ENCODE results near the gene MAP3K5.

MAP3K5 gene

GRCh38 chr6:136736281-136736960 is 55.9 kb downstream of the MAP3K5 start:
- DNase-seq (ENCODE audit: low spot score in 2 of 2) (no peak), ATAC-seq (replicated peaks; ENCODE audit: extremely low read depth, poor library complexity, severe bottlenecking) (no peak)
- no peaks in the 10 kb centered on the region for H3K27me3 Mint-ChIP-seq
- no peaks in the 10 kb centered on the region for H3K9me3 Mint-ChIP-seq
- H3K4me1 Mint-ChIP-seq: peaks cover 47% of the 10 kb centered on the region
- H3K27ac Mint-ChIP-seq (ENCODE audit: low read depth): no peak overlapping the region
- peaks cover 6% of the 10 kb centered on the region for H3K36me3 Mint-ChIP-seq (ENCODE audit: insufficient read depth)
- H3K4me3 Mint-ChIP-seq: no peak overlapping the region

DNA sequence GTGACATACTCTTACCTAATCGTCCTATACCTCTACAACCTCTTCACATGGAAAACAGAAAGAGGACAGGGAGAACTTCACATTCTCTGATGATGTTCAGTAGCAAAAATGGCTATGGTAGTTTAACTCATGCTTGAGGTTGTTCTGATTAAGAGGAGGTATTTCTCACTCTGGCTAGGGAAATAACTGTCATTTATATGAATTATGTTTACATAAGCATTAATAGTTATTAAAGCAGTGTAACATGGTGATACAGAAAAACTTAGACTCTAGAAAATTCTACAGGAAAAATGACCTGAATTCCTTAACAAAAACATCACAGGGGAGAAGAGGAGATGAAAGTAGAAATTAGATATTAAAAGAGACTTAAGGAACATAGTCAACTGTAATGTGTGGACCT is 57.3 kb downstream of the MAP3K5 start:
- peaks cover 47% of the 10 kb centered on the region for H3K4me1 Mint-ChIP-seq
- ATAC-seq (replicated peaks; ENCODE audit: extremely low read depth, poor library complexity, severe bottlenecking) (no peak), DNase-seq (ENCODE audit: low spot score in 2 of 2) (no peak)
- peaks cover 4% of the 10 kb centered on the region for H3K36me3 Mint-ChIP-seq (ENCODE audit: insufficient read depth)
- no peaks in the 10 kb centered on the region for H3K9me3 Mint-ChIP-seq
- H3K4me3 Mint-ChIP-seq: no peak overlapping the region
- H3K27ac Mint-ChIP-seq (ENCODE audit: low read depth): no peak overlapping the region
- no peaks in the 10 kb centered on the region for H3K27me3 Mint-ChIP-seq

GRCh38 chr6:136732889-136733288 is 59.4 kb downstream of the MAP3K5 start:
- Mint-ChIP-seq H3K4me1 (peaks cover 44% of the 10 kb centered on the region), H3K36me3 (ENCODE audit: insufficient read depth) (peaks cover 2% of the 10 kb centered on the region), H3K27me3 (no peaks in the 10 kb centered on the region), H3K4me3 (no peak overlapping the region), H3K27ac (ENCODE audit: low read depth) (no peak overlapping the region), H3K9me3 (no peaks in the 10 kb centered on the region)
- DNase-seq (ENCODE audit: low spot score in 2 of 2) (no peak), ATAC-seq (replicated peaks; ENCODE audit: extremely low read depth, poor library complexity, severe bottlenecking) (no peak)

GRCh38 chr6:136729832-136730231 is 62.4 kb downstream of the MAP3K5 start:
- no peak overlapping the region for H3K27ac Mint-ChIP-seq (ENCODE audit: low read depth)
- no peak for DNase-seq (ENCODE audit: low spot score in 2 of 2)
- H3K9me3 Mint-ChIP-seq: no peaks in the 10 kb centered on the region

DNA sequence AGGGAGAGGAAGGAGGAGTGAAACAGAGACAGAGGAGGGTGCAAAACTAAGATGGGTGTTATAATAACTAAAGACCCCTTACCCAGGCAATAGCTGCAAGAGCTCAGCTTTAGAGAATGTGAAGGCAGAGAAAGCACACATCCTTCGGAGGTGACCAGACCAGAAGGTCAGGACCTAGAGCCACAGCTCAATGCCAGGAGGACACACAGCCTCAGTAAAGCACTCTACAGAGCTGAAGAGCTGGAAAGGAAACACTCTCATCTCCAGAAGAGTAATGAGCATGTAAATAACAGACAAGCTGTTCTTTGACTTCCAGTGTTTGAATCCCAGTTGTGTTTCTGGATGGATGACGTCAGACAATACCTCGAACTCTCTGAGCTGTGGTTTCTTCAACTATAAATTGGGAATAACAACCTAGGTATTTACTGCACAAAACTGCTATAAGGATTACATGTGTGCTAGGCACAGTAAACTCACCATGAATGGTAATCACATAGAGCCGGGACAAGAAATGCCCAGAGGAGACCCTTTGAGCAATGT is 63.2 kb downstream of the MAP3K5 start:
- Mint-ChIP-seq H3K36me3 (ENCODE audit: insufficient read depth) (no peaks in the 10 kb centered on the region), H3K4me3 (no peak overlapping the region), H3K27ac (ENCODE audit: low read depth) (no peak overlapping the region), H3K27me3 (no peaks in the 10 kb centered on the region), H3K4me1 (peaks cover 41% of the 10 kb centered on the region), H3K9me3 (no peaks in the 10 kb centered on the region)
- ATAC-seq (replicated peaks; ENCODE audit: extremely low read depth, poor library complexity, severe bottlenecking): no peak
- no peak for DNase-seq (ENCODE audit: low spot score in 2 of 2)

More at GRCh38 chr6:136729832-136730231, 62.4 kb downstream of the MAP3K5 start:
- no peak for ATAC-seq (replicated peaks; ENCODE audit: extremely low read depth, poor library complexity, severe bottlenecking)
- H3K27me3 Mint-ChIP-seq: no peaks in the 10 kb centered on the region
- H3K4me1 Mint-ChIP-seq: peaks cover 36% of the 10 kb centered on the region
- no peaks in the 10 kb centered on the region for H3K36me3 Mint-ChIP-seq (ENCODE audit: insufficient read depth)
- H3K4me3 Mint-ChIP-seq: no peak overlapping the region

GRCh38 chr6:136728033-136728939 is 64.0 kb downstream of the MAP3K5 start:
- ATAC-seq (replicated peaks; ENCODE audit: extremely low read depth, poor library complexity, severe bottlenecking) (no peak), DNase-seq (ENCODE audit: low spot score in 2 of 2) (no peak)
- peaks cover 48% of the 10 kb centered on the region for H3K4me1 Mint-ChIP-seq
- no peaks in the 10 kb centered on the region for H3K9me3 Mint-ChIP-seq
- H3K36me3 Mint-ChIP-seq (ENCODE audit: insufficient read depth): no peaks in the 10 kb centered on the region
- no peak overlapping the region for H3K27ac Mint-ChIP-seq (ENCODE audit: low read depth)
- no peak overlapping the region for H3K4me3 Mint-ChIP-seq
- H3K27me3 Mint-ChIP-seq: no peaks in the 10 kb centered on the region

- no peaks in the 10 kb centered on the region for H3K9me3 Mint-ChIP-seq
- ATAC-seq (replicated peaks; ENCODE audit: extremely low read depth, poor library complexity, severe bottlenecking) (no peak), DNase-seq (ENCODE audit: low spot score in 2 of 2) (no peak)
- H3K27ac Mint-ChIP-seq (ENCODE audit: low read depth): no peak overlapping the region
- no peak overlapping the region for H3K4me3 Mint-ChIP-seq
- H3K4me1 Mint-ChIP-seq: peaks cover 40% of the 10 kb centered on the region
- H3K27me3 Mint-ChIP-seq: no peaks in the 10 kb centered on the region
- H3K36me3 Mint-ChIP-seq (ENCODE audit: insufficient read depth): no peaks in the 10 kb centered on the region
Measured at GRCh38 chr6:136726837-136727557, 65.3 kb downstream of the MAP3K5 start.

DNA sequence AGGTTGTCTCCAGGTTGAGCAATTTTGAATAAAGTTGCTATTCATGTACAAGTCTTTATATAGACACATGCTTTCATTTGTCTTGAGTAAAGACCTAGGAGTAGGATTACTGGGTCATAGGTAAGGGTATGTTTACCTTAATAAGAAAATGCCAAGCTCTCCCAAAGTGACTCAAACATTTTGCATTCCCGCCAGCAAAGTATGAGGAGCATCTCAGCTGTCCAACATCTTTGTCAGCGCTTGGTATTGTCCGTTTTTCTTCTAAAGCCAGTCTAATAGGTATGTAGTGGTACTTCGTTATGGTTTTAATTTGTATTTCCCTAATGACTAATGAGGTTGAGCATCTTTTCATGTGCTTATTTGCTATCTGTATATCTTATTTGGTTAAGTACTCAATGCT is 67.2 kb downstream of the MAP3K5 start:
- DNase-seq (ENCODE audit: low spot score in 2 of 2) (no peak), ATAC-seq (replicated peaks; ENCODE audit: extremely low read depth, poor library complexity, severe bottlenecking) (no peak)
- Mint-ChIP-seq H3K9me3 (no peaks in the 10 kb centered on the region), H3K27ac (ENCODE audit: low read depth) (no peak overlapping the region), H3K27me3 (no peaks in the 10 kb centered on the region), H3K4me3 (no peak overlapping the region), H3K4me1 (peaks cover 32% of the 10 kb centered on the region), H3K36me3 (ENCODE audit: insufficient read depth) (peaks cover 1% of the 10 kb centered on the region)

GRCh38 chr6:136723780-136724179 is 68.5 kb downstream of the MAP3K5 start:
- H3K36me3 Mint-ChIP-seq (ENCODE audit: insufficient read depth): peaks cover 1% of the 10 kb centered on the region
- H3K4me3 Mint-ChIP-seq: no peak overlapping the region
- no peaks in the 10 kb centered on the region for H3K9me3 Mint-ChIP-seq
- ATAC-seq (replicated peaks; ENCODE audit: extremely low read depth, poor library complexity, severe bottlenecking) (peak; percentile 95), DNase-seq (ENCODE audit: low spot score in 2 of 2) (peak in 1 of 2 donors; percentile 11)
- no peak overlapping the region for H3K27ac Mint-ChIP-seq (ENCODE audit: low read depth)
- H3K27me3 Mint-ChIP-seq: no peaks in the 10 kb centered on the region
- peaks cover 20% of the 10 kb centered on the region for H3K4me1 Mint-ChIP-seq

DNA sequence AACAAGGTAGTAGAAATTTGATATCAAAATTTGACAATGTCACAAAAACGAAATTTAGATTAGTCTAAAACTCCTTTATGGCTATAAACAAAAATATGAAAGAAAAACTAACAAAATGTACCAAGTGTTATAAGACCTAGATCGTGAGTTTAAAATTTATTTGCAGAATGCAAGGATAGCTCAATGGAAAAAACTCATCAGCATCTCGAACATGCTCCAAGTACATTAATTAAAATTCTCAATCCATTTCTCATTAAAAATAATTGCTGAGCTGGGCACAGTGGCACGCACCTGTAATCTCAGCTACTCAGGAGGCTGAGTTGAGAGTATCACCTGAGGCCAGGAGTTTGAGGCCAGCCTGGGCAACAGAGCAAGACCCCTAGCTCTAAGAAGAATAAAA is 70.8 kb downstream of the MAP3K5 start:
- Mint-ChIP-seq H3K27me3 (no peaks in the 10 kb centered on the region), H3K36me3 (ENCODE audit: insufficient read depth) (peaks cover 1% of the 10 kb centered on the region), H3K27ac (ENCODE audit: low read depth) (no peak overlapping the region), H3K4me3 (no peak overlapping the region), H3K9me3 (no peaks in the 10 kb centered on the region), H3K4me1 (peaks cover 22% of the 10 kb centered on the region)
- DNase-seq (ENCODE audit: low spot score in 2 of 2) (no peak), ATAC-seq (replicated peaks; ENCODE audit: extremely low read depth, poor library complexity, severe bottlenecking) (no peak)

DNA sequence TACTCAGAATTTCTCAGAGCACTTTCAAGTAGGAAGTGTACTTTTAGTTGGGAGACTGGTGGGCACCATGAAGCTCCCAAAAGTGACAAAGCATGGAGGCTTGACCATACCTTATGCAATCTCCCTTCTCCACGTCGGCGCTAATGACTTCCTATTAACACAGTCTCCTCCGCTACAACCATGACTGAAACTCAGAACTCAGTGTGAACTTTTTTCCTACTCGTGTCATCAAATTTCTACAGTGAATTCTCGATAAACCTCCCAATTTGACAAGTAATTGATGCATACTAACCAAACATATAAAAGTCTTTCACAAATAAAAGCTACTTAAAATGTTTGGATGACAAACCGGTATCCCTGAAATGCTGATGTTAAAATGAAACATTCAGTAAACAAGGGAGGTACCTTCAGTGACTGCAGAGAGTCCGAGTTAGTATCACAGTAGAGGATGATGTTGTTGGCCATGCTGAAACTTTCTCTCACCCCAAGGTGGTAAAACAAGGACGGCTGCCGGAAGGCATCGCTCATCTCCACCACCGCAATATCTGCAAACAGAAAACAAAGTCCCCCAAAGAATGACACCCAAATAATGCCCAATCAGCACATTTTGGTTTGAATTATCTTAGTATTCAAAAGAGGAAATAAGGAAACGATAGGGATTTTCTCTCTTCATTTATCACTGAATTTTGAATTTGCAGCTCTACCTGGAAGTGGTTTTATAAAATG is 72.1 kb downstream of the MAP3K5 start:
- Mint-ChIP-seq H3K4me3 (peak overlapping the region; percentile 13), H3K27me3 (no peaks in the 10 kb centered on the region), H3K4me1 (peaks cover 28% of the 10 kb centered on the region), H3K27ac (ENCODE audit: low read depth) (no peak overlapping the region), H3K36me3 (ENCODE audit: insufficient read depth) (peaks cover 1% of the 10 kb centered on the region), H3K9me3 (no peaks in the 10 kb centered on the region)
- no peak for ATAC-seq (replicated peaks; ENCODE audit: extremely low read depth, poor library complexity, severe bottlenecking)
- no peak for DNase-seq (ENCODE audit: low spot score in 2 of 2)

All from central memory CD8-positive, alpha-beta T cell (primary cell).